Stimulated activated CD8-positive, alpha-beta memory T cell treated with anti-CD3 and anti-CD28 coated beads, Interleukin-15, amount 100 ng/mL, for 4 hours (primary cell): Measurements from ENCODE around the gene UNC13B.
"Not testable (repeated sequence)": the region's sequence is repeated elsewhere in the genome, so short reads cannot be mapped to it uniquely, and the experiment has no call there.

Source experiments
- DNase-seq, 2 donors: peaks; one replicate each; pipeline ENCODE4 v3.0.0-alpha.2; 2020; ENCODE audit warnings: low read depth in 2 of 2

UNC13B gene

DNA sequence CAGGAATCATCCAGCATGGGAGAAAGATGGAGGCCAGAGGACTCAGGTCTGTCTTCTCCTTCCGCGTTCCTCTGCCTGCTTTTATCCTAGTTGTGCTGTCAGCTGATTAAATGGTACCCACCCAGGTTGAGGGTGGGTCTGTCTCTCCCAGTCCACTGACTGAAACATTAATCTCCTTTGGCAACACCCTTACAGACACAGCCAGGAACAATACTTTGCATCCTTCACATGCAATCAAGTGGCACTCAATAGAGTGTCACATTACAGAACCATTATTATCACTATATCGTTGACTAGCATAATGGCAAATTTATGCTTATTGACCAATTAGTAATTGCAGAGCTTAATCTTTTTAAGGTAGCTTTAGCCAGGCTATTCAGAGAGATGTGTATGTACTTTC lies 64.8 kb downstream of the UNC13B start:
- no peak for DNase-seq

DNA sequence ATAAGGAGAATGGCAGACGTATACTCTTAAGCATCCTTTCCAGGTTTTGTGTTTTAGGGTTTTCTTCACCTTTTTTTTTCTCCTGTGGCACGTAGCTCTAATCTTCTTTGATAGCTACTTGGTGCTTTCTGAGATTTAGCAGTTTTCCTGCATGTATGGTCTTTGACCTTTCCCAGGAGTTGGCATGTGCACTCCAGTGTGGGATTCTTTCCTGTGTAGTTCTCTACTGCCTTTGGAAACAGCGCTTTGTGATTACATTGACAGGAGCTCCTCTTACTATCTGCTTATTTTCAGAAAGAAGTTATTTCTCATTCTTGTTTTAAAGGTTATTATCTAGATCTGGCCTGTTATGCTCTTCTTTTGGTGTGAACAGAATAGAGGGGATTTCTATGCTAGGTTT lies 65.5 kb downstream of the UNC13B start:
- DNase-seq: no peak

DNA sequence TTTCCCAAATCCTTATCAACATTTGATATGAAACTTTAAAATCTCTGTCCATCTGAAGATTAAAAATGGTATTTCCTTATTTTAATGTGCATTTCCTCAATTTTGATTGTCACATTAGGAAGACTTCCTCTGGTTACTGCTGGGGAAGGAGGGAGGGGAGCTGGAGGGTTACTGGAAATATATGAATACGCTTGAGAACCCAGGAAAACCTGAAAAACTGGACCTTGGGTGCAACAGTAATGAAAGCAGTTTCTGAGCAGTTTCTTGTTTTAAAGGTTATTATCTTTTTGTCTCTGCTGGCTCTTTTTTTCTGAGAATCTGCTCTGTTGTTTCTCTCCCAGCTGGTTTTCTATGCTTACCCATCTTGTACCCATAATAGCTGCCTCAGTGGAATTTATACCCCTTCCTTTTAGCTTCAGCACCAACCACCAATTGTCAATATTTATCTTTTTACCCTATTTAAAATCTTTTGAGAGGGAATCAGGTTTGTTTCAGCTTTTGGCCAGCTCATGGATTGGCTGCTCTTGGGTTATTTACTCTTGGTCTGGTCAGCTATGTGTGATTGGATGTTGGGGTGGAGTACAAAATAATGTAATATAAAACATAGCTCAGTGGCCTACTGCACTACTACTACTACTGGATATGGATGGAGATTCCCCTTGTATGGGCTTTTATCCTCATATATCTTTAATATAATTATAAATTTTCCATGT lies 67.4 kb downstream of the UNC13B start:
- DNase-seq: no peak

DNA sequence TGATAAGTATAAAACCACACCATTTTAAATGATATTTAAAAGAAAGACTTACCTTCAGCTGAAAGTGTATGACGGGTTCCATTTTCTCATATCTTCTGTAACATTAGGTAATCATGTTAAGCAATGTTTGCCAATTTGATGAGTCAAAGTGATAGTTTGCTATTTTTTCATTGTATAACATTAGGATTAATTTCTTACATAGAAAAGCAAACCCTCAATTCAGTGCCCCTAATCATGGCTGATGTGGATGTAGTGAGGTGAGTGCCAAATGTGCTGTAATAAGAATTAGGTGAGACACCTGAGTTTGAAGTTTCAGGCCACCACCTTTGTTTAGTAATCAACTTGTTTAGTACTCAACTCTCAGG lies 68.0 kb downstream of the UNC13B start:
- no peak for DNase-seq

DNA sequence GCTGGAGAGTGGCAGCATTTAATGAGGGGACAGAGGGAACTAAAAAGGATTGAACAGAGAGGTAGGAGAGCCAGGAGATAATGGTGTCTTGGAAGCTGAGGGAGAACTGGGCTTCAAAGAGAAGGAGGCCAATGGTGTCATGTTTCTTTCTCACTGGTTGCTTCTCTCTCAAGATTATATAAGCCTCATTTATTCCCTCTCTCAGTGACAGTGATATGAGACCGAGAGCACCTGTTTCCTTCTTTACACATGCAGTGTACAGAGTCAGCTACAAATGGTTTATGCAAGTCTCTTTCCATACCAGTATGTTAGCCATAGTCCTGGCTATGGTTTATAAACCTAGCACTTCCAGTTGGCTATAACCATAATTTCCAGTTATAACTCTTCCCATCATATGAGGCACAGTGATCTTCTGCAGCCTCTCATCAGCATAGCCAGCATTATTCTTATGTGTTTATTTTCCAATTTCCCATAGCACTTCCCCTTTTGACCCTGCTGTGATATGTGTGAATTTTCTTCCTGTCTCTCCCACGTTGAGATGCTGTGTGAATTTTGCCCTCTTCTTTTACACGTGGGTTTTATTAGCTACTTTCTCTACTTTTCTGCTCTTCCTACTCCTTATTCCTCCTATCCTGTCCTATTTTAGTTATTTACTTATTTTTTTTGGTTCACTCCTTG lies 71.2 kb downstream of the UNC13B start:
- DNase-seq: no peak

DNA sequence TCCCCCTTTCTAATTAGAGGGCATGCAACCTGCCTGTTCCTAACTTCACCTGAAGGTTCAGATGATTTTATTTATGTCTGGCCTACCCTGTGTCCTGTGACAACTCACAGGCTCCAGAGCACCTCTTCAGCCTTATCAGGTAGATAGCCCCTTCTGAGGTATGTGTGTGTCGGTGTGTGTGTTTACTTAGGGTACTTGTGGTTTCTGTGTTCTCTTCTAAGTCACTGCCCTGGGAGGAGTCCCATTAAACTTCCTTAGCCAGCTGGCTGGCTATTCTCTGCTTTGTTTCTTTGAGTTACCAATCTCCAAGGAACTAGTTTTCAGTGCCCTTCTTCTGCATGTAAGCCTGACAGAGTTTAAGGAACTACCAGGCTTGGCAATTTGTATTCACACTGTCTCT lies 74.9 kb downstream of the UNC13B start:
- no peak for DNase-seq

DNA sequence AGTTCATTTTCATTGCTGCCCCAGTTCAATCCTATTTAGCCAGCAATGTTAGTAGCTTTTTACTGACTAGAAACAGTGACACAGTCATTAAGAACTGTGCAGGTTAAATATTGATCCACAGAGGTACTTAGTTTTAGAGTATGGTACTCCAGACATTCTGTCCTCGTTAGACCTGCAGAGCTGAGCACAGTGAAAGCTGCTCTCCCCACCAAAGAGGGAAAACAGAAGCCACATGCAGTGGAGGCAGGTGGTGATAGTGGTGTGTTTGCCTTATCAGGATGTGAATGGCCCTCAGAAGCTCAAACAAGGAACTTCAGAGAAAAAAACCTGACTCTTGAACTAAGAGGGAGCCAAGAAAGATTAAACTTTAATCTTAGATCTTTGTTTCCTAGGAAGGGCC lies 75.5 kb downstream of the UNC13B start:
- DNase-seq: no peak

DNA sequence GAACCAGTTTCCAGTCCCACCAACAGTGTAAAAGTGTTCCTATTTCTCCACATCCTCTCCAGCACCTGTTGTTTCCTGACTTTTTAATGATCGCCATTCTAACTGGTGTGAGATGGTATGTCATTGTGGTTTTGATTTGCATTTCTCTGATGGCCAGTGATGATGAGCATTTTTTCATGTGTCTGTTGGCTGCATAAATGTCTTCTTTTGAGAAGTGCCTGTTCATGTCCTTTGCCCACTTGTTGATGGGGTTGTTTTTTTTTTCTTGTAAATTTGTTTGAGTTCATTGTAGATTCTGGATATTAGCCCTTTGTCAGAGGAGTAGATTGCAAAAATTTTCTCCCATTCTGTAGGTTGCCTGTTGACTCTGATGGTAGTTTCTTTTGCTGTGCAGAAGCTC lies 84.1 kb downstream of the UNC13B start:
- not testable (repeated sequence) for DNase-seq

DNA sequence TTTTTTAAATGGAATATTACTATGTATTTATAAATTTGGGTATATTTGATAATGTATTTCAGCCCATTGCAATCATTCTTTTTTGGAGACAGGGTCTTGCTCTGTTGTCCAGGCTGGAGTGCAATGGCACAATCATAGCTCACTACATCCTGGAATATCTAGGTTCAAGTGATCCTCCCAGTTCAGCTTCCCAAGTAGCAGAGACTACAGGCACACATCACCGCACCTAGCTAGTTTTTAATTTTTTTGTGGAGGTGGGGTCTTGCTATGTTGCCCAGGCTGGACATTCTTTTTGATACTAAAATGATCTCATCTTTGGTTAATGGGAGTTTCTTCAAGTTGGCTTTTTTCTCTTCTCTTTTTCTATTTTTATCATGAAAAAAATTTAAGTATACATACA lies 91.3 kb downstream of the UNC13B start:
- DNase-seq: no peak

DNA sequence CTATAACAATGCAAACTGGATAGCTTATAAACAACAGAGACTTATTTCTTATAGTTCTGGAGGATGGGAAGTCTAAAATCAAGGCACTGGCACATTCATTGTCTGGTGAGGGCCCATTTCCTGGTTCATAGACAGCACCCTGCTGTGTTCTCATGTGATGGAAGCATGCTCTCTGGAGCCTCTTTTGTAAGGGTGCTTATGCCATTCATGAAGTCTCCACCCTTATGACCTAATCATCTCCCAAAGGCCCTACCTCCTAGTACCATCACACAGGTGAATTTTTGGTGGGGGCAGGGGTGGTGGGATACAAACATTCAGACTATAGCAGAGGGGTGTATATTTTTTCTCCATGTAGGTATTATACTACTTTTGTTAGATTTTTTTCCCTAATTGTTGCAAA lies 92.4 kb downstream of the UNC13B start:
- DNase-seq: no peak

DNA sequence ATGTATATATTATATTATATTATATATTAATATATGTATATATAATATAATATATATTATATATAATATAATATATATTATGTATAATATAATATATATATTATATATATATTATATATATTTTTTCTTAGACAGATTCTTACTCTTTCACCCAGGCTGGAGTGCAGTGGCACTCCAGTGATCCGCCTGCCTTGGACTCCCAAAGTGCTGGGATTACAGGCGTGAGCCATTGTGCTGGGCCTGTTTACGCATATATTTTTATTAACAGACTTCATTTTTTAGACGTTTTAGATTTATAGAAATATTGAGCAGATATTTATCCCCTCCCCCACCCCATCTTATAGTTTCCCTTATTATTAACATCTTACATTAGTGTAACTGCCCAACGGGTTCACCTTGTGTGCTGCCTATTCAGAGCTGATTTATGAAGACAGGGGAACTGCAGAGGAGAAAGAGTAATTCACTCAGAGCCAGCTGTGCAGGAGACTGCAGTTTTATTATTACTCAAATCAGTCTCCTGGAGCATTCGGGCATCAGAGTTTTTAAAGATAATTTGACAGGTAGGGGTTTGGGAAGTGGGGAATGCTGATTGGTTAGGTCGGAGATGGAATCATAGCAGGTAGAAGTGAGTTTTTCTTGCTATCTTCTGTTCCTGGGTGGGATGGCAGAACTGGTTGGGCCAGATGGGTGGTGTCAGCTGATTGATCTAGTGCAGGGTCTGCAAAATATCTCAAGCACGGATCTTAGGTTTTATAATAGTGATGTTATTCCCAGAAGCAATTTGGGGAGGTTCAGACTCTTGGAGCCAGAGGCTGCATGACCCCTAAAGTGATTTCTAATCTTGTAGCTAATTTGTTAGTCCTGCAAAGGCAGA lies 93.4 kb downstream of the UNC13B start:
- DNase-seq: no peak

DNA sequence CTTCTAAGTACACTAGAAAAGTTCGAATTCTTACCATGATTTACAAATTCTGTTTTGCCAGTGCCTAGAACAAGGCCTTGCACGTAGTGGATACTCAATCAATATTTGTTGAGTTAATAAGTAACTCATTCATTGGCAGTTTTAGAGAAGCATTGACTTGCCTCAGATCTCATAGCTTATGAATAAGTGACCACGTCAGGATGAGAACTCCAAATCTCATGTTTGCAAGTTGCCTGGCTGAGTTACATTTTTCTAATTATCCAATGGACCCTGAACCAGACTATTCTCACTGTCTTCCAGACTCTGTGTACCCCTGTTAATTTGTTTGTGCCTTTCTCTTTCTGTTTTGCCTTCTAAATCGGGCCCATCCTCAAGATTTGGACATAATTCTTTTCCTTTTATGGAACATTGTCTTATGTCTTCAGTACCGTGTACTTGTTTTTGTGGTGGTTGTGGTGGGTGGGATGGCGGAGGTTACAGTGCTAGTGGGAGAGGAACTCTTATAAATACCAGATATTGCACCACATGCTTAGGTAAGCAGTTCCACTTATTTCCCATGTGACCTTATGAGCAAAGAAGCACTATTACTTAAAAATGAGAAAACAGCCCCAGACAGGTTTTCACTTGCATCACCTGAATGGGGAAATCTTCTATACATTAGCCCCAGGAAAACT lies 96.3 kb downstream of the UNC13B start:
- no peak for DNase-seq

DNA sequence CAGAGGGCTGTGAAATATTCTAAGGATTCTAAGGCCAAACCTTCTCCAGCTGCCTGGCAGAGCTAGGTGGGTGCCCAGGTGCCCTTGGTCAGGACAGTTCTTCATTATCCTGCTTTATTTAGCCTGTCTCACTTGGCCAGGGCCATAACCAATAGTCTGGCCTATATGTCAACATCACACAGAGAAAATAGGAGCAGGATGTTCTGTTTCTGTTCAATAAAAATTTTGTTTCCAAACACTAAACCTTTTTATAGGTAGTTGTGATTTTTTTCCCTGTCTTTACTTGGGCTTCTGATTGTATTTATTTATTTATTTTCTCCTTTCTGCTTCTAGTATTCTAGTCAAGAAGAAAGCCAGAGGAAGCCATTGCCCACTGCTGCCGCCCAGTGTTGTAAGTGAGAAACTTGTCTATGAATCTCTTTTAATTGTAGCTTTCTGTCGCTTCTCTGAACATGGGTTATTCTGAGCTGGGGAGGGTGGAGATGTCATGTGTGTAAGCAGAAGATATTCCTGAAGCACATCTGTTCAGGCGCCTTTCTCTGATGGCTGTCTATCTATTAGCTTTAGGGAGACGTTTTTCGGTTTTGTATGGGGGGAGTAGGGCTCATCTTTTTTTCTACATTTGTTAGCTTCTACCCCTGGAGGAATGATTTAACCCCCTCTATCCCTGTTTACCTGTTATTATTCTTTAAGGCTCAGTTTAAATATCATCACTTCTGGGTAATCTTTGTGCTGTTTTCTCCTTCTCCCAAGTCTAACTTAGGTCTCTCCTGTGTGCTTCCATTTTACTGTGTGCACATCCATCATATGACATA lies 97.1 kb downstream of the UNC13B start:
- peak in 1 of 2 donors; percentile 5 for DNase-seq

DNA sequence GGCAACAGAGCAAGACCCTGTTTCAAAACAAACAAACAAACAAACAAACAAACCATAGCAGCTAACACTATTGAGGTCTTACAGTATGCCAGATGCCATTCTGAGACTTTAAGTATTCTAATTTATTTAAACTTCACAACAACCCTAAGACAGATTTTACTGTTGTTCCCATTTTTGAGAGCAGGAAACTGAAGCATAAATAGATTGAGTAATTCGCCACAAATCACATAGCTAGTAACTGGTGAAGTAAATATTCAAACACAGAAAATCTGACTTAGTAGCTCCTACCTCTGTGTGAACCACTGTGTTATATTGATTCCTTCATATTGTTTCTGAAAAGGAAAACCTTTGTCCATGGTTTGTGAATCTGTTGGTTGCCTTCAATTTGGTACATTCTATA lies 98.4 kb downstream of the UNC13B start:
- DNase-seq: no peak

DNA sequence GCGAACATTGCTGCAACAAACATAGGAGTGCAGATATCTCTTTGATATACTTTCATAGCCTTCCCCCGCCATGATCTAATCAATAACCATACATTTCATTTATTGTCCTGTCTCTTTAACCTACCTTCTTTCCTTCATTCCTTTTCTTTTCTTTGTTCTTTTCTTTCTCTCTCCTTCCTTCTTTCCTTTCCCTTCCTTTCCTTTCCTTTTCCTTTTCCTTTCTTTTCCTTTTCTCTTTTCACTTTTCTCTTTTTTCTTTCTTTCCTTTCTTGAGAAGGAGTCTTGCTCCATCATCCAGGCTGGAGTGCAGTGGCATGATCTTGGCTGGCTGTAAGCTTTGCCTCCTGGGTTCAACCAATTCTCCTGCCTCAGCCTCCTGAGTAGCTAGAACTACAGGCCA lies 100.3 kb downstream of the UNC13B start:
- DNase-seq: no peak

DNA sequence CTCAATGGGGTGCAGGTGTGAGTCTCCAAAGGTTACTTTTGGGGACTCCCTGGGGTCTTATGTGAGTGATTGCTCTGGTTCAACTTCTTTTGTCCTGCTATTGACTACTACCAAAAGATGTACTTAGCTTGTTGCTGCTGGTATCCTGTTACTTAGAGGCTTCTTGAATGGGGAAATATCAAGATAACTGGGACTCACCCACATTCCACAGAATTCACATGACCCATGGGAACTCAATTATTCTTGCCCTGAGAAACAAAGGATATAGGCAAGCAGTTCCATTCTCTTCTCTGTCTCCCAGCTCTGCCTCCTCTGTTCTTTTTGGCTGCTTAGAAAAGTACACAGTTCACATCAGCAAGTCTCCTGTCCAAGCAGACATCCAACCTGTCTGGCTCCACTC lies 105.9 kb downstream of the UNC13B start:
- no peak for DNase-seq

DNA sequence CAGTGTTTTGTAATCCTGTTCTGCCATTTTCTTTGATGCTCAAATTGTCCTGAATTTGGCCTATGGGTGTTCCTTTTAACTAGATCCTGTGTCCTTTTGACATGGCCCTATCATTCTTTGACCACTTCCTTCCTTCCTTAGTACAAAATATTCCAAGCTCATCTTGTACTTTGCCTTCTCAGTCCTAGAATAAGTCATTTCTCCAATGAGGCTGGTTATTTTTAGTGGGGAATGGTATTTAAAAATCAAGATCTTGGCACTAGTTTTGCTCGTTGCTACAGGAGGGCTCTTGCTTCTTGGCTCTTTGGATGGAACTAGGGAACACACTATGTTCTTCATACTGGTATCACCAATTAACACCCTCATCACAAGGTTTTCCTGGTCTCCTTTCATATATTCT lies 108.1 kb downstream of the UNC13B start:
- no peak for DNase-seq

DNA sequence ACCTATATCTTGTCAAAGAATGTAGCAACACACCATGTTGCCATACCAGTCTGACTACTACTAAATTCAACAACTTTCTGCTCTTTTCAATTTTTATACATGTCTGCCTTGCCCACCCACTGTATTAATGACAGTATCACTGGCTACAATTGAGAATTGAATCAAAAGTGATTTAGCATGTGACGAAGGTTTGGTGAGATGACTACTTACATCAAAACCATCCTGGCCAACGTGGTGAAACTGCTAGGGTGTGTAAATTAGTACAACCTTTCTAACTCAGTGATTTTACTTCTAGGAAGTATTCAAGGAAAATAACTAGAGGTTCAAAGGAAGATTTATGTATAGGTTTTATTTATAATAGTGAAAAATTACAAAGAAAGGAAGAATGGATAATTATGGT lies 109.8 kb downstream of the UNC13B start:
- no peak for DNase-seq

DNA sequence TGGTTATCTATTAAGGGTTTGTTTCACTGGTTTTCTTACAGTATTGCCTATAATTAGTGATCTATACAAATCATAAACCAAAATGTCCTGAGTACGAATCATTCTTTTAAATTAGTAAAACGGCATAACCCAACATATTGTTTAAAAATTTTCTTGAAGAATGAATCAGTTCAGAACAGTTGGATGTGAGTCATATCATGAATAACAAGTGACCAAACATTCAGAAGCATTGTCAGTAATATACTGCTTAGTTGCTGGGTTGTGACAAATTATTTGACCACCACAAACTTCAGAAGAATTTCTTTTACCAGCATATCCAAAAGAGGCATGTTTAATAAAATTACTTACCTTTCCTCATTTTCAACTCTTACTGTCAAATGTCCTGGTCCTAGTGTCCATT lies 111.2 kb downstream of the UNC13B start:
- DNase-seq: no peak

DNA sequence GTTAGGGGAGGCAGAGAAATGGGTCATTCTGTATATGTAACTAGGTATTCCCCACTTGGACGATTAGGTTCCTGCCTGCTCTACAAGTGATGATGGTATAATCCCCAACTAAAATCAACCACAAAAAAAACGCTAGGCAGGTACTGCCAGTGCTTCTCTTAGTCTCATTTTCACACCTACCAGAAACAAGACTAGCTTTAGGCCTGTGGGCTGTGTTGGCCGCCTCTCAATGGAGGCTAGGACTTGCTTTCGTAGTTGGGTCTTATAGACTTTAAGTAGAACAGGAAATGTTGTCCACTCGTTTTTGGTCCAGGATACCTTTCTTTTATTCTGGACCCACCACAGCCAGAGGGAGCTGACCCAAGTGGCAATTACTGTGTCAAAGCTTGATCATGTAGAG lies 111.8 kb downstream of the UNC13B start:
- DNase-seq: no peak

DNA sequence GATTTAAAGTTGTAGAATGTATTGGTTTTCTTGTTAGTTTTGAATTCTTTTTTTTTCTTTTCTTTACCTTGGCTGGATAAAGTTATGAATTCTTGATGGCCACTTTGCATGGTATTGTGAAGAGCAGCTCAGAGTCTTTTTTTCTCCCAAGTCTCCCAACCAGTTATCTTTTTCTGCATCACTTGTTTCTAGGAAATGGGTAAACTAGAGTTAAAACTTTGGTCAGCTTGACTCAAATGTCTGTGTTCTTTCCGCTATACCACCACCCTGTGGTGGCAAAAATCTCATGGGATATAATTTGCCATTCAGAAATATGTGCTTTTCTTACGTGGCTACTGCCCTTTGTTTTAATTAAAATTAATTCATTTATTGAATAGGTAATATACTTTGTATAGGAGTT lies 113.2 kb downstream of the UNC13B start:
- no peak for DNase-seq

DNA sequence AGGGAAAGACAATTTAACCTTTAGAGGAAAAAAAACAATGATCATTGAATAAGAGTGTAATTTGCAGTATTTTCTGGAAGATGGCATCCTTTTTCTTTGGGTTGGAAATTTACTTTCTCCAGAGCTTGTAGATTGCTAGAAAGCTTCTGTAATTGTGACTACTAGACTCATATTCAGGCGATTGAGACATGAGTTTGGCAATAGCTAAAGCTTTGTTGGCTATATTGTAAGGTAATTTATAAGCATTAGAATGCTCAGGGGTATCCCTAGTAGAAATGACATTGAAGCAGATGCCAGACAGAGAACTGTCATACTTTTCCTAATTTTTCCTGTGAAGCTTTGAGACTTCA lies 115.3 kb downstream of the UNC13B start:
- DNase-seq: no peak
